M059J (cell line): ENCODE measurements around the gene ZNF784. TPM values are rescaled to one million over a fixed set of nuclear protein-coding genes. Genes with fewer than 3 reads are reported as not detected.
A peak's percentile ranks its signal among the peaks of the same experiment; 100 is the strongest.

Experiments
- DNase-seq: peaks from one replicate; pipeline ENCODE4 v3.0.0-alpha.2; 2012; ENCODE audit warnings: low read depth
- total RNA-seq: library from RNA; depleted of rRNA; stranded (reverse); fragments of >200 nt; shearing (Covaris generic); gene quantifications from 2 replicates; pipeline ENCODE4 v1.2.3, GENCODE V29; 2014

ZNF784 gene
- total RNA-seq, 1 experiment from 2014 or later, result 5.1 TPM

DNA sequence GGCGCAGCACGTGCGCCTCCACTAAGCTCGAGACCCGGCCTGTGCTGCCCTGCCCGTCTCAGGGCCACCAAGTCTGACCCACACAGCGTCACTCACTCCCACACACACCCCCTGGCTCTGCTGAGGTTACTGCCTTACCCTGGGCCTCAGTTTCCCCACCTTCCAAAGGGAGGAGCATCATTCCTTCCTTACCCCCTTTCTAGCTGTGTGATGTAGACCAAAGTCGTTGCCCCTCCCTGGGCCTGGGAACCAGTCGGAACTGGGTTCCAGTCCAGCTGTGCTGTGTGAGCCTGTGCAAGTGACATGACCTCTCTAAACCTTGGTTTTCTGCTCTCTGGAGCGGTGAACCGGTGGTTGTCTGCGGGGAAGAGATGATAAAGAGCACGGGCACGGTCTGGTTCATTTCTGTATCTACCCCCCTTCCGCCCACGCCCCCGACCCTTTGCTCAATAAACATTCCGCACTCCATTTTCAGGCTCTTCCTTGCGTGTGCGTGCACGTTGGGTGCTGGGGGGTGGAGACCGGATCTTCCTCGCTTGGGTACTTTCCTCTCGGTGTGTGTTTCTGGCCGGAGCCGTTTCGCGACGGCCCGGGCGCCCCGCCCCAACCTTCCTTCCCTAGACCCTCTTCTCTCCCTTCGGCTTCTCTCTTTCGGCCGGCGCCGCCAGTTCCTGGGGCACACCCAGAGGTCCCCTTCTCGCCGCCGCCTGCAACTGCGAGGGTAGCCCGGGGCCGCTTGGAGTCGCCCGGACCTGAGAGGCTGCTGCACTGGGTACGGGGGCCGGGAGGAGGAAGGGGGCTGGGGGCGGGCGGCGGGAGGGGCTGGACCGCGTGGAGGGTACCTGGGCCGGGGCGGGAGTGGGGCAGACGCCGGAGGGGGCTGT, 18.9 kb upstream of the ZNF784 start, which contains the start of gene ZNF581:
Gene ZNF581 (plus strand): TSS at position 647 of the 884 bp plus-strand sequence. CDS start 923 bp downstream, outside the sequence.
- peak; percentile 68 for DNase-seq

DNA sequence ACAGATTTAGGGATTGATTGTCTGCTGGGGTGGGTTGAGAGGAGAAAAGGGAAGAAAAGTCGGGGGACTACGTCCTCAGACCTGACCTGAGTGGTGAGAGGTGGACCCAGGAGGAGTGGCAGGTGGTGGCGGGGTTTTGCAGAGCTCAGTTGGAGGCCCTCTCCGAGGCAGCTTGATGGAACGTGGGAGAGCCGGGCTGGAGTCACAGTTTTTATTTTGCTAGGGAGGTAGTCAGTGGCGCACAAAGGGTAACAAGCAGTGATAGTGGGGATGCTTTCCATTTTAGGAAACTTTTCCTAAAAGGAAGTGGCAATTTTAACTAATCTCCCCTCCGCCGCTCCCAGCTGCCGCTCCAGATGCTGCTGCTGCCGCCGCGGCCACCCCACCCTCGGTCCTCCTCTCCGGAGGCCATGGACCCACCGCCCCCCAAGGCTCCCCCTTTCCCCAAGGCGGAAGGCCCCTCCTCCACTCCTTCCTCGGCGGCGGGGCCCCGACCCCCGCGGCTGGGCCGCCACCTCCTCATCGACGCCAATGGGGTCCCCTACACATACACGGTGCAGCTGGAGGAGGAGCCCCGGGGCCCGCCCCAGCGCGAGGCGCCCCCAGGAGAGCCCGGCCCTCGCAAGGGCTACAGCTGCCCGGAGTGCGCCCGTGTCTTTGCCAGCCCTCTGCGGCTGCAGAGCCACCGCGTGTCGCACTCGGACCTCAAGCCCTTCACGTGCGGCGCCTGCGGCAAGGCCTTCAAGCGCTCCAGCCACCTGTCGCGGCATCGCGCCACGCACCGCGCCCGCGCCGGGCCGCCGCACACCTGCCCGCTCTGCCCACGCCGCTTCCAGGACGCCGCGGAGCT, 18.0 kb upstream of the ZNF784 start:
- peak; percentile 38 for DNase-seq

DNA sequence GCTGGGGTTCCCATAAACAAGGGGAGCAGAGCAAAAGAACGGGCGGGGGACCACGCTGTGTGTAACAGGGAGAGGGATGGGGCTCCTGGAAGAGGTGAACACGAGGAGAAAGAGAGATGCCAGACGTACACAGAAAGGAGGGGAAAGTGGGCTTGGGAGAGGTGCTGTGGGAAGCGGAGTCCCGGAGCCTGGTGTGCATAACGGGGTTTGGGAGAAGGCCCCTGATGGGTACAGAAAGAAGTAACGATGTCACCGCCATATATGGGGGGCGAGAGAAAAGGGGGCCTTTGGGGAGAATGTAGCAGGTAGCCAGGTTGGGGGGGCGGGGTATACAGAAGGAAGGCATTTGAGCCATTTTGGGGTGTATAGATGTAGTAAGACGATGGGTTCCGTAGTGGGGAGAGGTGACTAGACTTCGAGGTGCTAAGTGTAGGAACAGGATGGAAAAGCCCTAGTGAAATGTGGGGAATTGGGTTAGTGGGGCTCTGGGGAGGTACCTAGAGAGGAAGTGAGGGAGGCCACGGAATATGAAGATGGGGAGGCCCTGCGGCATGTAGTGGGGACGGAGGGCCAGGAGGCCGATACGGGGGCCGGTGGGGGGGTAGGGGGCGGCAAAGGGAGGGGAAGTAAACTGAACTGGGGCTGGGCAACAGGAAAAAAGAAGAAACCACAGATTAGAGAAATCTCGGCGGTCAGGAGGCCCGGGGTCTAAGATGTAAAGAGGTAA, 17.2 kb upstream of the ZNF784 start:
- peak; percentile 58 for DNase-seq

DNA sequence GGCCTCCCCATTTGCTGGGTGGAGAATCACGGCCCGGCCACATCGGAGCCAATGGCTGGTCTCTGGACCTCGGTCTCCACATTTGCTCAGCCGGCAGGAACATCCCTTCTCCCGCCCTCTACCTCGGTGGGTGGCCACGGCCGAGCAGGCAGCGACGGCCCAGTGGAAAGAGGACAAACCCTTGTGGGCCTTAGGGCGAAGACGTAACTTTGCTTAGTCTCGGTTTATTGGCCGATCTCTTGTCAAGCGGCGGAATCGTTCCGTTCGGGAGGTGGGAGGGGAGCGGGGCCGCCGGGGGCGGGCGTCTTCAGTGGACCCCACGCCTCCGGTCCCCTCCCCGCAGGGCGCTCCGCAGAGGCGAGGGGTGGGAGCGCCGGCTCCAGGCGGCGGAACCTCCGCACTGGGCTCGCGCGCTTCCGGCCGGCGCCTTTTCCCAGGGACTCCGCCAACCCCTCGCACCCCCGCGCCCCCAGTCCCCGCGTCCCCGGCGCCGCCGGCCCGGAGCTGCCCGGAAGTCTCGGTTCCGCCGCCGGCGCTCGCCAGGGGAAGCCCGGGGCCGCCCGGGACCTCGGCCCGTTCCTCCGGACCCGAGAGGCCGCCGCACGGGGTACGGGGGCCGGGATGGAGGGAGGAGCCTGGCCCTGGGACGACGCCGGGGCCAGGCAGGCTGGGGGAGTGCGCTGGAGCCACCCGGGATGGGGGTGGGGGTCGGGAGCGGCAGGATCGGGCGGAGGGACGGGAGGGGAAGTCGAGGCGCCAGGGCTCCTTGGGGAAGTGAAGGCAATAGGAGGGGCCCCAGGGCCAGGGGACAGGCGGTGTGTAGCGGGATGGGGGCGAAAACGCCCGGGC, 16.4 kb upstream of the ZNF784 start, which contains the start of gene ZNF580:
Gene ZNF580 (plus strand): TSS at position 426 of the 849 bp plus-strand sequence. CDS start 1,507 bp downstream, outside the sequence.
- peak; percentile 78 for DNase-seq

DNA sequence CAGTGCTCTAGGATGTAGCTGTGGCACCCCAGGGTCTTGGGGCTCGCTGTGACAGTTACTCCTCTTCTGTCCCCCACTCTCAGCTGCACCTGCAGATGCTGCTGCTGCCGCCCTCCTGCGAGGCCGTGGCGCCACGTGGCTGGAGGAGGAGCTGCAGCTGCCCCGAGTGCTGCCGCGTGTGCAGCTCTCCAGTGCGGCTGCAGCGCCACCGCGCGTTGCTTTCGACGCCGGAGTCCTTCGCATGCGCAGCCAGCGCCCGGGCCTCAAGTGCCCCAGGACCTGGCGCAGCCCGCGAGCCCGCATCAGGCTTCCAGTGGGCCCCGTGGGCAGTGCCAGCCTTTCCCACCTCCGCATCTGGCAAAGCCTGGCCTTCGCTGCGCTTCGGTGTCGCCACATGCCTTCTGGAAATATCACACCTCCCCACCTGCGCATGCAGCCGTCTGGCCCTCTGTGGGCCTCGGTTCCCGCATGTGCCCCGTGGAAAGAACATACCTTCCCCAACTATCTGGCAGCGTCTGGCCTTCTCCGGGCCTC, 15.7 kb upstream of the ZNF784 start:
- peak; percentile 34 for DNase-seq

DNA sequence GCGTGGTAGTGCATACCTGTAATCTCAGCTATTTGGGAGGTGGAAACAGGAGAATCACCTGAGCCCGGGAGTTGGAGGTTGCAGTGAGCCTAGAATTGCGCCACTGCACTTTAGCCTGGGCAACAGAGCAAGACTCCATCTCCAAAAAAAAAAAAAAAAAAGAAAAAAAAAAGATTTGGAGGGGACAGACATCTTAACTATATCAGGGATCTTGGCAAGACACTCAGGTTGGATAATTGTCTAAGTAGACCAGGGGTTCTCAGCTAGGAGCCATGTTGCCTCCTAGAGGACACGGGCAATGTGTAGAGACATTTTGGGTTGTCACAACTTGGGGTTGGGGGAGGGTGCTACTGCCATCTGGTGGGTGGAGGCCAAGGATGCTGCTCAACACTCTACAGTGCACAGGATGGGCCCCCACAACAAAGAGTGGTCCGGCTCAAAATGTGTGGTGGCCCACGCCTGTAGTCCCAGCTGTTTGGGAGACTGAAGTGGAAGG, 14.5 kb upstream of the ZNF784 start:
- peak; percentile 63 for DNase-seq

DNA sequence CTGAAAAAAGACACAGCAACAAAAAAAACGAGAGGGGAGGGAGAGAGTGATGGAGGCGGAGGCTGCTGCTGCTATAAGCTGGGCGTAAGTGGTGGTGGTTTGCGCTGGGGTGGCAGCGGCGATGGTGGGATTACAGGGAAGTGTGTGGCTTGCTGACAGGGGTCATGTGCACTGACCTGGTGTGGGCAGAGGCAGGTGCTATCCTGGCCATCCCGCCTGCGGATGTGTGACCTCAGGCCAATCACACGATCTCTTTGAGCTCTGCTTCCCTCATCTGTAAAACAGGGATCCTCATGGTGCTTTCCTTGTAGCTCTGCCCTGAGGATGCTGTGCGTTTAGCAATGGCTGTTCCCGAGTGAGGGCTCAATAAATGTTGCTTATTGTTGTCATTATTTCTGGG, 13.2 kb upstream of the ZNF784 start:
- DNase-seq, result no peak

DNA sequence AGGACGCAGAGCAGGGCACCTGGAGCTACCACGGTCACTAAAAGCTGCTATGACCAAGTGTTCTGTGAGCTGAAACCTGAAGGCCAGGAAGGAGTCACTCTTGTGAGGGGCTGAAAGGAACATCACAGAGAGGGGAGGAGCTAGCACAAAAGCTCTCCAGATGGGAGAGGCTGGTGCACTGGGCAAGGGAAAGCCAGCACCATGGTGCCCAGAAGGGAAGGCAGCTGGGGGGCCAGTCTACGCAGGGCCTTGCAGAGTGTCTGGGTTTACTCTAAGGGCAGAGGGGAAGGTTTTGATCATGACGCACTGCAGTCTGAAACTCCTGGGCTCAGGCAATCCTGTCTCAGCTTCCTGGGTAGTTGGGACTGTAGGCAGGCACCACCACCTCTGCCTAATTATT, 12.4 kb upstream of the ZNF784 start:
- DNase-seq, result no peak

DNA sequence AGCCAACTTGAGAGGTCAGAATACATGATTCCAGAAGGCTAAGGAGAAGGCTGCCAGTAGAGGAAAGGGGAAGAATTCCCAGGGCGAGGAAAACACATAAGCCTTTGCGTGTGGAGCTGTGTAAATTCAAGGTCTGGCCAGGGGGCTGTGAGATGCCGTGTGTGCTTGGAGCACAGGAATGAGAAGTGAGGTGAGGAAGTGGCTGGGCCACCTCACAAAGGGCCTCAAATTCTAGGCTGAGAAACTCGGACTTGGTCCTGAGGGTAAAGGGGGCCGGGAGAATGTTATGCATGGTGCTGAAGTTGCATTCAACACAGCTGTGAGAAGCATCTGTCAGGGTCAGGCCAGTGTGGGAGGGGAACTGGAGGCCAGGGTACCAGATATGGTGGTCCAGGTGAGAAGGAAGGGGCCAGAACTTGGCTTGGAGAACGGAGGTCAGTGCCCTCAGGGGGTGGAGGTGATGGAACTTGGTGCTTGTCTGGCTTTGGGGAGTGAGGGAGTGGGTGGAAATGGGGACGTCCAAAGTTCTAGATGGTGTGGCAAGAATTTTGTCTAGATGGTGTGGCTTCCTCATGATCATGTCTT, 11.6 kb upstream of the ZNF784 start:
- DNase-seq, result no peak

DNA sequence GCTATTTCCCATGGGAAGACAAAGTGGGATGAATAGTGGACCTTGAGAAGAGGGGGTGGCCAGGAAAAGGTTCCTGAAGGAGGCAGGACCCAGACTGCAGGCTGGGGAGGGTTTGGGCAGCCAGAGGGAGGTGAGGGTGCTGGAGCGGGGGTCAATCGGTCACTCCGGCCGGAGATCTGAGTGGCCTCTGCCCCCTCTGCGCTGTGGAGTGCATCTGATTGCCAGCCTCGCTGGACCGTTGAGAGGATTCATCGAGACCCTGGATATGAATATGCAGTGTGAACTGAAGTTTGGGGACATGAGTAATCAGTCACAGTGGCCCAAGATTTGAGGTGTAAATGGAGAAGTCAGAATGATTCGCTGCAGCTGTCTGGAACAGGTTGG, 11.0 kb upstream of the ZNF784 start:
- DNase-seq, result no peak

DNA sequence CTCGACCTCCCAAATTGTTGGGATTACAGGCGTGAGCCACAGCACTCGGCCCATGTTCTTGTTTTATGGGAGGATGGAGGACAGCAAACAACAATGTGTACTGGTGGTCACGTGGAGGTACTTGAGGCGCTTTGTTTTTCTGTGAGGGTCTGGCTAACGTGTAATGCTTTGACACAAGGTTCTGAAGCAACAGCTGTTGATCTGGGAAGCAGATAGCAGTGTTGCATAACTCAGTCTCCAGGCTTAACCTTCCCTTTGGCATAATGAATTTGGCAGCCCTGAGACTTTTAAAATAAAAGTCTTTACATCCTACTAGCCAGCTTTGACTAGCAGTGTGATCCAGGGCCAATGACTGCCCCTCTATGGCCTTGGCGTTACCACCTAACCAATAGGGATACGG, 9.5 kb upstream of the ZNF784 start:
- DNase-seq, result no peak

DNA sequence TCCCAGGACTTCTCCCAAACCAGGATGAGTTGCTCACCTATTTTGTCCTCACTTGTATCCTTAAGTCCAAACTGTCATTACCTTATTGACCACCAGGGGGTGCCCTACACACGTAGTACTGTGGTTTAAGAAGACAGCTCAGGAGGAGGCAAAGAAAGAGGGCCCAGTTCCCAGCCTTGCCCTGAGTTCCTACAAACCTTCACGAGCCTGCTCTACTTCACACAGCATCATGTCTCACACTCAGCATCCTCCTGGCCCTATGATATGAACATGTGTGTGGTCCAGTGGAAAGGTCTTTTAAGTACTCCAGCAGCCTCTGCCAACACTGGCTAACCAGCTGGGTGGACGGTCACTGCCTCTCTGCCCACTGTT, 8.1 kb upstream of the ZNF784 start:
- DNase-seq, result peak; percentile 90

DNA sequence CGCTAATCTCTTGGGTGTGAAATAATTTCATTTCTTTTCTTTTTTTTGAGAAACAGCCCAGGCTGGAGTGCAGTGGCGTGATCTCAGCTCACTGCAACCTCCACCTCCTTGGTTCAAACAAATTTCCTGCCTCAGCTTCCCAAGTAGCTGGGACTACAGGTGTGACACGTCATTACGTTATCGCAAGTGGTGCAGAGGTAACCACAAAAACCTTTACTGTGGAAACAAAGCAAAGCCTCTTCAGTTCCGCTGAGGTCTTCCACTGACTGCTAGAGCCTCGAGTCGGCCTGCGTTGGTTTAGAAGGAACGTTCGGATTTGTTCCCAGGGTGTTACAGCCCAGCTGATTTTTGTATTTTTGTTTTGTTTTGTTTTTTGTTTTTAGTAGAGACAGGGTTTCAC, 2.0 kb upstream of the ZNF784 start:
- DNase-seq, result no peak

DNA sequence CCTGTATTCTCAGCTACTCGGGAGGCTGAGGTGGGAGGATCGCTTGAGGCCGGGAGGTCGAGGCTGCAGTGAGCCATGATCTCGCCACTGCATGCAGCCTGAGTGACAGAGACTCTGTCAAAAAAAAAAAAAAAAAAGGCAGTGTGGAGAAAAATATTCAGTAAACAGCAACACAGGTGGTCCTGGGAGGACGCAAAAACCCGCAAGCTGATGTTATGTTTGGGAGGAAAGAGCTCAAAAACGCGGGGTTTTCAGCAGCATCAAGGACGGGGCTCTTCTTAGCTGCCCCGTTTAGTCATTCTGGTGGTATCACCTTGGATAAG, 599 bp upstream of the ZNF784 start:
- no peak for DNase-seq

DNA sequence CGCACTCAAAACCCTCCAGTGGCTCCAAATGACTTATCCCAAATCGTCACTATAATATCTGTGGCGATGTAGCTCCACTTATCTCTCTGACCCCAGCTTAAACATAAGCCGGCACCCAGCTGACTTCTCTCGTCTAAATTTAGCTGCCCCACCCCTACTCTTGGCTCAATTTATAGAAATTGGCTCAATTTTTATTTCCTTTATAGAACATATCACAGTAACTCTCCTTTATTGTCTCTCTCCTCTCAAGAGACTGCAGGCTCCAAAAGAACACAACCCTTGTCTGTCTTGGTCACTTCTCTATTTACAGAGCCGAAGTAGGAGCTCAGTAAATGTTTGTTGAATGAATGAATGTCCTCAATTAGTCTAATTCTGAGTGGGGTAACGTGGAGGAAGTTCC, 805 bp downstream of the ZNF784 start:
- DNase-seq, result no peak

DNA sequence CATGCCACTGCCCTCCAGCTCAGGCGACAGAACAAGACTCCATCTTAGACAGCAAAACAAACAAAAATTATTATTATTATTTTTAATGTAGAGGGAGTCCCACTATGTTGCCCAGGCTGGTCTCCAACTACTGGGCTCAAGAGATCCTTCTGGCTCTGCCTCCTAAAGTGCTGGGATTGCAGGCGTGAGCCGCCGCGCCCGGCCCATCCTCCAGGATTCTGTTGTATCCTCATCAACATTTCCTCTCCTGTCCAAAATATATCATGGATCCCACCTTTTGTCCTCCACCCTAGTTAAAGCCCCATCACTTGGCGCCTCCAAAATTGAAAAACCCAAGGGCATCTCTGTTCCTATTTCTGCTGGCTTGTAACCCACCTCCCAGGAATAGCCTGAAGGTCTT, 1.2 kb downstream of the ZNF784 start:
- DNase-seq, result no peak

DNA sequence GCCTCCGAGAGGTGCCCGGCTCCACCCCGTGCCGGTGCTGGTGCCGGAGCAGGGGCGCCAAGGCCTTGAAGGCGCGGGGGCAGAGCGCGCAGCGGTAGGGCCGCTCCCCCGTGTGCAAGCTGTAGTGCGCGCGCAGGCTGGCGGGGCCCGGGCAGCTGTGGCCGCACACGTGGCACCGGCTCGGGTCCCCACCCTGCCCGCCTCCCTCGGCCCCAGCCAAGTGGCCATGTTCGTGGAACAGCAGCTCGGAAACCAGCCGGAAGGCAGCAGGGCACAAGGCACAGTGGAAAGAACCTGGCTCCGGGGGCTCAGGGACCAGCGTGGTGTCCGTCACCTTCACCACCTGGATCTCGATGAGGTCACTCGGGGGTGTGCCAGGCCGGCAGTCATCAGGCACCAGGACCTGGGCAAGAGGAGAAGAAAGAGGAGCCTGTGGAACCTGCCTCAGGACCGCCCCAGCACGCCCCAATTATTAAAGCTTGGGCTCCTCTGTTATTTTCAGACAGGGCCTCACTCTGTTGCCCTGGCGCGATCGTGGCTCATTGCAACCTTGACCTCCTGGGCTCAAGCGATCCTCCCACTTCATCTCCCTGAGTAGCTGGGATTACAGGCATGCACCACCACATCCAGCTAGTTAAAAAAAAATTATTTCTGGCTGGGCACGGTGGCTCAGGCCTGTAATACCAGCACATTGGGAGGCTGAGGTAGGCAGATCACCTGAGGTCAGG, 2.0 kb downstream of the ZNF784 start:
- no peak for DNase-seq

DNA sequence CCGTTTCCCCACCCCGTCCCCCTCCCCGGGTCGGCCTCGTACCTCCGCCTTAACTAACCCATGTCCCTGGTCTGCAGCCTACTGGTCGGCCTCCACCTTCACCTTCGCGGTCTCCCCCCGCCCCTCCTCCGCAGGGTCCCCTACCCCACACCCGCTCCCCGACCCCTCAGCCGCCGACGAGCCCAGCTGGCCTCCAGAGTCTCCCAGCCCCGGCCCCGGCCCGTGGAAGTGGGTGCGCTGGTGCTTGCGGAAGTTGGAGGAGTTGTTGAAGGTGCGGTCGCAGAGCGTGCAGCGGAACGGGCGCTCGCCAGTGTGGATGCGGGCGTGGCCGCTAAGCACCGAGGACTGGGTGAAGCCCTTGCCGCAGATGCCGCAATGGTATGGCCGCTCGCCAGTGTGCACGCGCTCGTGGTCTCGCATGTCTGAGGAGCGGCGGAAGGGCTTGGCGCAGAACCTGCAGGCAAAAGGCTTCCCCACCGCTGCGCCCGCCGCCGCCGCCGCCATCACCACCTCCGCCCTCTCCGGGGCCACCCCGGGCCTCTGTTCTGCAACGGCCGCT, 2.6 kb downstream of the ZNF784 start:
- no peak for DNase-seq

DNA sequence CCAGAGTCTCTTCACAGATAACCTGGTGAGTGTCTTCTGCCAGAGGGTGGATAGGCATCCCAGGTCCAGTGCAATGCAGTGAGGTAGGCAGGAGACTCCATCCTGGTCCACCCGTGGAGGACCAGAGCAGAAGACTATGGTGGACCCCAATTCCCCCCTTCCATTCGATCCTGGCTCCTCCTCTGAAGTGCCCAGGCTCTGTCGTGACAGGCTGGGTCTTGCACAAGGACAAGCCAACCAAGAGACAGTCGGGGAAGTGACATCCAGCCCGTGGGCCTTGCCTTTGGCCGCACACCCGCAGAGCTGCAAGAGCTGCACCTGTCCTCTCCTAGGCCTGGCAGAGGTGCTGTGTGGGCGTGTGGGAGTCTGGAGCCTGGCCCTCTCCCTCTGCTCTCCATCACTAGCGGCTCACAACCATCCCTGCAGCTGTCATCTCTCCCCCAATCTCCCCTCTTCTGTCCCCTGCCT, 3.1 kb downstream of the ZNF784 start:
- no peak for DNase-seq
